Fibroblast of lung (primary cell): ENCODE data around the gene SMIM27. TPM values are rescaled to one million over a fixed set of nuclear protein-coding genes. Genes with fewer than 3 reads are reported as not detected.

ENCODE experiments used
- DNase-seq, 2 donors: peaks; one replicate each; pipeline versions ENCODE4 v3.0.0 to v3.0.0-alpha.2; 2010; ENCODE audit warnings: low read depth in 2 of 2
- H2AFZ ChIP-seq: 2 replicates; pipeline ENCODE4 v1.5.1; 2012; ENCODE audit warnings: low read length, control low read depth, inconsistent platforms
- H3K27ac ChIP-seq: 2 replicates; pipeline ENCODE4 v1.5.1; 2011; ENCODE audit warnings: low read length, control low read depth; ENCODE audit not compliant: insufficient read depth
- H3K27me3 ChIP-seq: 2 replicates; pipeline ENCODE4 v1.5.1; 2011; ENCODE audit warnings: mild to moderate bottlenecking, low read length; ENCODE audit not compliant: control insufficient read depth, insufficient read depth
- H3K36me3 ChIP-seq: 2 replicates; pipeline ENCODE4 v1.5.1; 2011; ENCODE audit warnings: low read length; ENCODE audit not compliant: control insufficient read depth, insufficient read depth
- H3K4me1 ChIP-seq: 2 replicates; pipeline ENCODE4 v1.5.1; 2011; ENCODE audit warnings: low read length; ENCODE audit not compliant: control insufficient read depth, insufficient read depth; ENCODE audit errors: extremely low read depth
- H3K4me2 ChIP-seq: 2 replicates; pipeline ENCODE4 v1.5.1; 2011; ENCODE audit warnings: low read length, control low read depth; ENCODE audit not compliant: insufficient read depth; ENCODE audit errors: extremely low read depth
- H3K4me3 ChIP-seq, 4 experiments: fragments of 200-600 bp in 1 of 4; sonication (generic) in 1 of 4; replicated peaks in 1 of 4; 2 replicates each; pipeline ENCODE4 v1.5.1; 2011 to 2016; ENCODE audit warnings: low read length in 4 of 4, low read depth in 3 of 4, mild to moderate bottlenecking in 3 of 4, control low read depth in 2 of 4, inconsistent platforms in 1 of 4, mixed read lengths in 1 of 4; ENCODE audit not compliant: insufficient read depth in 1 of 4; ENCODE audit errors: control extremely low read depth in 1 of 4
- H3K79me2 ChIP-seq: 2 replicates; pipeline ENCODE4 v1.5.1; 2012; ENCODE audit warnings: mild to moderate bottlenecking, low read length, inconsistent platforms; ENCODE audit not compliant: control insufficient read depth, insufficient read depth
- H3K9ac ChIP-seq: 2 replicates; pipeline ENCODE4 v1.5.1; 2011; ENCODE audit warnings: mild to moderate bottlenecking, low read length, control low read depth; ENCODE audit not compliant: insufficient read depth
- H3K9me3 ChIP-seq: 2 replicates; pipeline ENCODE4 v1.5.1; 2012; ENCODE audit warnings: low read depth, low read length; ENCODE audit not compliant: control insufficient read depth, insufficient read depth
- H4K20me1 ChIP-seq: 2 replicates; pipeline ENCODE4 v1.5.1; 2011; ENCODE audit warnings: low read length; ENCODE audit not compliant: control insufficient read depth, insufficient read depth; ENCODE audit errors: extremely low read depth
- CTCF ChIP-seq, 2 donors: IDR thresholded peaks in 1 of 2; conservative IDR thresholded peaks in 1 of 2; 1 replicate in 1 of 2; 2 replicates in 1 of 2; pipeline ENCODE4 v1.5.1; 2011 to 2012; ENCODE audit warnings: low read length in 2 of 2, control low read depth in 1 of 2, inconsistent platforms in 1 of 2, low read depth in 1 of 2, mild to moderate bottlenecking in 1 of 2
- EZH2 ChIP-seq: IDR thresholded peaks from 2 replicates; pipeline ENCODE4 v1.5.1; 2012; ENCODE audit warnings: low read length, control low read depth, mild to moderate bottlenecking; ENCODE audit errors: missing control alignments
- polyA minus RNA-seq: library from RNA; depleted of rRNA, polyadenylated mRNA; stranded (reverse); fragments of >200 nt; gene quantifications from 2 replicates; pipeline ENCODE4 v1.2.3, GENCODE V29; 2011; ENCODE audit warnings: low replicate concordance
- polyA plus RNA-seq, 2 donors: library from polyadenylated mRNA; depleted of rRNA in 1 of 2; stranded (reverse) in 1 of 2; unstranded in 1 of 2; fragments of >200 nt; gene quantifications; 2 replicates each; pipeline ENCODE4 v1.2.1, GENCODE V29; 2011 to 2012; ENCODE audit warnings: missing spikeins in 1 of 2
- total RNA-seq: library from RNA; depleted of rRNA; stranded (reverse); fragments of >200 nt; gene quantifications from 2 replicates; pipeline ENCODE4 v1.2.1, GENCODE V29; 2014

Gene SMIM27
- total RNA-seq (2.3 and 8.3 TPM in 2 replicates), polyA plus RNA-seq (2.7 and 2.8 TPM in 2 replicates), polyA minus RNA-seq (6.0 and 15.2 TPM in 2 replicates)
- polyA plus RNA-seq (2012) = 21.5 and 25.1 TPM in 2 replicates

- no peaks in the 10 kb centered on the region for H3K9me3 ChIP-seq
- peak within 1 kb of the TSS; percentile 67 to 90 (median 76) for H3K4me3 ChIP-seq
- no peaks in the 10 kb centered on the region for H3K27me3 ChIP-seq
- H3K9ac ChIP-seq = peak within 1 kb of the TSS; percentile 97
- TF ChIP-seq EZH2 (no peak), CTCF (conservative IDR thresholded peaks at IDR 0.05 in 1 of 2, IDR thresholded peaks at IDR 0.05 in 1 of 2; ENCODE audit: low read depth in 1 of 2, low read length in 2 of 2) (no peak)
- peaks cover 40% of the 10 kb centered on the region for H3K79me2 ChIP-seq
- H3K4me2 ChIP-seq = peak within 1 kb of the TSS; percentile 91
- DNase-seq = peak; percentile 89 to 90
- H3K36me3 ChIP-seq = no peaks in the 10 kb centered on the region
- peak within 1 kb of the TSS; percentile 98 for H3K27ac ChIP-seq
- H4K20me1 ChIP-seq = no peaks in the 10 kb centered on the region
- no peaks in the 10 kb centered on the region for H3K4me1 ChIP-seq
- peak within 1 kb of the TSS; percentile 90 for H2AFZ ChIP-seq
Measured at GRCh38 chr9:32552172-32552872, at the start of gene SMIM27, which contains the start of gene TOPORS. SMIM27 (plus strand) TSS chr9:32552327; CDS start chr9:32552435, 108 bp downstream. TOPORS (minus strand) TSS chr9:32552586; CDS start chr9:32552436, 150 bp downstream.

GRCh38 chr9:32502464-32502863 lies 49.7 kb upstream of the SMIM27 start:
- Histone ChIP-seq H3K27ac (no peak overlapping the region), H3K9ac (no peak overlapping the region), H4K20me1 (peaks cover 2% of the 10 kb centered on the region), H2AFZ (no peak overlapping the region), H3K9me3 (no peaks in the 10 kb centered on the region), H3K79me2 (no peaks in the 10 kb centered on the region), H3K4me2 (no peak overlapping the region), H3K36me3 (peaks cover 2% of the 10 kb centered on the region), H3K27me3 (no peaks in the 10 kb centered on the region), H3K4me3 (no peak overlapping the region), H3K4me1 (peaks cover 4% of the 10 kb centered on the region)
- DNase-seq = peak; percentile 51 to 89
- TF ChIP-seq EZH2 = no peak
- TF ChIP-seq CTCF (conservative IDR thresholded peaks at IDR 0.05 in 1 of 2, IDR thresholded peaks at IDR 0.05 in 1 of 2; ENCODE audit: low read depth in 1 of 2, low read length in 2 of 2) = no peak

GRCh38 chr9:32503008-32503407 lies 49.1 kb upstream of the SMIM27 start:
- H3K4me2 ChIP-seq = no peak overlapping the region
- H3K4me3 ChIP-seq = no peak overlapping the region
- H3K27me3 ChIP-seq = no peaks in the 10 kb centered on the region
- H3K9me3 ChIP-seq = no peaks in the 10 kb centered on the region
- no peaks in the 10 kb centered on the region for H3K79me2 ChIP-seq
- H3K9ac ChIP-seq = no peak overlapping the region
- no peak overlapping the region for H2AFZ ChIP-seq
- H4K20me1 ChIP-seq = peaks cover 2% of the 10 kb centered on the region
- peaks cover 4% of the 10 kb centered on the region for H3K4me1 ChIP-seq
- TF ChIP-seq EZH2 (no peak), CTCF (conservative IDR thresholded peaks at IDR 0.05 in 1 of 2, IDR thresholded peaks at IDR 0.05 in 1 of 2; ENCODE audit: low read depth in 1 of 2, low read length in 2 of 2) (no peak)
- peaks cover 2% of the 10 kb centered on the region for H3K36me3 ChIP-seq
- no peak for DNase-seq
- no peak overlapping the region for H3K27ac ChIP-seq
